Skin epidermis (tissue), 12 donors: ENCODE measurements around the gene SLC44A3.
"Not testable (repeated sequence)": the region's sequence is repeated elsewhere in the genome, so short reads cannot be mapped to it uniquely, and the experiment has no call there.

ENCODE experiments used
- H3K27ac ChIP-seq, 21 experiments: fragments of 200-600 bp; sonication (generic) in 11 of 21; one replicate each; pipeline ENCODE4 v1.5.0; 2020; ENCODE audit warnings: mild to moderate bottlenecking in 3 of 21, inconsistent platforms in 2 of 21, moderate library complexity in 2 of 21
- H3K4me3 ChIP-seq, 7 experiments: fragments of 200-600 bp; sonication (generic) in 2 of 7; one replicate each; pipeline ENCODE4 v1.5.0; 2020; ENCODE audit warnings: inconsistent platforms in 2 of 7, mild to moderate bottlenecking in 2 of 7, moderate library complexity in 1 of 7

SLC44A3 gene

GRCh38 chr1:94925561-94926125 is 105.5 kb downstream of the SLC44A3 start:
- Histone ChIP-seq H3K4me3 (peak overlapping the region; percentile 53 to 86 (median 72)), H3K27ac (peak overlapping the region; percentile 77 to 98 (median 93))

- peak overlapping the region; percentile 77 to 98 (median 93) for H3K27ac ChIP-seq
- peak overlapping the region; percentile 53 to 86 (median 72) for H3K4me3 ChIP-seq
Measured at GRCh38 chr1:94926126-94926914, 106.2 kb downstream of the SLC44A3 start.

DNA sequence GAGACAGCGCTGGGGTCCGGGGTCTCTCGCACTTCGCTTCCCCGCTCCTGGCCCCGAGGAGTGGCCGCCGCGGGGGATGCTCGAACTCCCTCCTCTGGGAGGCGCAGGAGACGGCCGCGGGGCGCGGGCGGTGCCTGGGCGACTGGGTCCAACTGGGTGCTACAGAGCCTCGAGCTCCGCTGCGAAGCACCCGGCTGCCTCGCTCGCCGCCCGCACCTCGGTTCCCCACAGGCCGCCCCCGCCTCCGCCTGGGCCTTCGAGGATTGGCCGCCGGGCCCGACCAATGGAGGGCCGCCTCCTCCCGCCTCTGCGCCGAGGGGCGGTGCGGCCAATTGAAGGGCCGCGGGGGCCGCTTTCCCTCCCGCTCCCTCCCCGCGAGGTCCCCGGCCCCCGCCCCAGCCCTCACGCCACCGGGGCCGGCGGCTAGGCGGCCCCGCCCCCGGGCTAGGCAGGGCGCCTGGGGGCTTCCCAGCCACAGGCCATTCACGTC is 106.8 kb downstream of the SLC44A3 start, which contains the start of gene CNN3:
TSS of gene CNN3 (minus strand) at position 196 of the 490 bp plus-strand sequence. CDS start 216 bp downstream, outside the sequence.
- Histone ChIP-seq H3K4me3 (peak within 1 kb of the TSS; percentile 53 to 86 (median 72)), H3K27ac (peak within 1 kb of the TSS; percentile 77 to 98 (median 93))

DNA sequence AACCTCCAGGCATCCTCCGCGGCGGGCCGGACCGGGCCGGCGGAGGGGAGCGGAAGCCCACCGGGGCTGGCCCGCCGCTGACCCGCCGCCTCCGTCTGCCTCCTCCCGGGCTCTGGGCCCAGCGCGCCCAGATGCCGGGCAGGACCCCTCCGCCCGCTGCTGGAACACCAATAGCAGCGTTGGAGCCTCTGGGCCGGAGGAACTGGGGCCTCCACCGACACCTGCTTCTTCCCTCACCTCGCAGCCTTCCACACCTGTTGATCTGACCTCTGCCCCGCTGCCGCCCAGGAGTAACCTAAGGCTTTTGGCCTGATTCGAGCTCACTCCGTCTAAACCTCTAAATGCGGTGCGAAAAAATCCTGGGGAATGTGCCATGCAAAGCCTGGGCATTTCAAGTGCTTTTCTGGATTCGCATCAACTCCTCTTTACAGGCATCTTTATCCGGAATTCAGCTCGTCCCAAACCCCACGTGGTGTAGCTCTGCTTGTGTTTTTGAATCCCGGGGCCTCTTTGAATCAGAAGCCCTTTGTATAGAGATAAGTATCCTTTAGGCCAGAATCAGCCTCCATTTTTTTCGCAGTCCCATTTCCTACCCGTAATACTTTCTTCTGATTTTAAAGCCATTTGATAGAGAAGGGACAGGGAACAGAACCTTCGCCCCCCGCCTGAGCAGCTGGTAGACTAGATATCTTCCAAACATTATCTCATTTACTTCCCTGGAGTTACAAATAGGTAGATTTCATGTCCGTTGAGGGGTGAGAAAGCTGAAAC is 107.4 kb downstream of the SLC44A3 start:
- Histone ChIP-seq H3K27ac (peak overlapping the region in 20 of 21 experiments; percentile 48 to 98 (median 92)), H3K4me3 (peak overlapping the region; percentile 53 to 86 (median 72))

DNA sequence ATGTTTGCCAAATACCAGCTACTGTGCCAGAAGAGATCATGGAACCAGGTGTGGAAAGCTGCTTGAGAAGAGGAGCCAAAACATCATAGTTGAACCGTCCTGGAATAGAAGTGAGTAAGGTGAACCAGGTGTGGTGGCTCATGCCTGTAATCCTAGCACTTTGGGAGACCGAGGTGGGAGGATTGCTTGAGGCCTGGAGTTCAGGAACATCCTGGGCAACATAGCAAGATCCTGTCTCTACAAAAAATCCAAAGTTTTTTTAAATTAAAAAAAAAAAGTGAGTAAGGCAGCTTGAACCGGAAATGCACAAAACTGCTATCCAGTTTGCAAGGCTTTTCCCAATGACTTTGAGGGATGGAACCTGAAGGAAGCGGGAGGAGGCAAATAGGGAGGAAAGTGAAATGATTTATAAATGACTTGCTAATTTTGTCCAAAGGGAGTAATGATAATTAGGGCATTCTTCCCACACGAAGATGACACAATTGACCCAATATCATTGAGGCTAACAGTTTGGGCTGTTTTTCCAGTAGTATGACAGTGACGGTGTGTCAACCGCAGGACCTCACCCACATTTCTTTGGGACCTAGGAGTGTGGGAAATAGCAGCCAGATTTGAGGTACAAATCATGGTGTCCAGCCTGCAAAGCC is 108.3 kb downstream of the SLC44A3 start:
- H3K4me3 ChIP-seq, result no peak overlapping the region
- peak overlapping the region in 15 of 21 experiments; percentile 62 to 98 (median 94) for H3K27ac ChIP-seq

GRCh38 chr1:94929351-94930217 is 109.4 kb downstream of the SLC44A3 start:
- Histone ChIP-seq H3K27ac (no peak overlapping the region), H3K4me3 (no peak overlapping the region)

DNA sequence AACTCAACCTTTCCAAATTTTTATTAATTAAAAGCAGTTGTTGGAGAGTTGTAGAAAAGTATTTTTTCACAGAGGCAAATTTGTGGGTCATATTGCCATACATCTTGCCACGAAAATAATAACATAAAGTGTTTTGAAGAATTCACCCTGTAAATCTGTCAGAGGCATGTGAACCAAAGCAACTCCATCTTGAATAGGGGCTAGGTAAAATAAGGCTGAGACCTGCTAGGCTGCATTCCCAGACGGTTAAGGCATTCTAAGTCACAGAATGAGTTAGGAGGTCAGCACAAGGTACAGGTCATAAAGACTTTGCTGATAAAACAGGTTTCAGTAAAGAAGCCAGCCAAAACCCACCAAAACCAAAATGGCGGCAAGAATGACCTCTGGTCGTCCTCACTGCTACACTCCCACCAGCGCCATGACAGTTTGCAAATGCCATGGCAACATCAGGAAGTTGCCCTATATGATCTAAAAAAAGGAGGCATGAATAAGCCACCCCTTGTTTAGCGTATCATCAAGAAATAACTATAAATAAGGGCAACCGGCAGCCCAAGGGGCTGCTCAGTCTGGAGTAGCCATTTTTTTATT is 111.2 kb downstream of the SLC44A3 start:
- no peak overlapping the region for H3K27ac ChIP-seq
- no peak overlapping the region for H3K4me3 ChIP-seq

GRCh38 chr1:94934551-94934950 is 114.4 kb downstream of the SLC44A3 start:
- Histone ChIP-seq H3K27ac (no peak overlapping the region), H3K4me3 (no peak overlapping the region)

DNA sequence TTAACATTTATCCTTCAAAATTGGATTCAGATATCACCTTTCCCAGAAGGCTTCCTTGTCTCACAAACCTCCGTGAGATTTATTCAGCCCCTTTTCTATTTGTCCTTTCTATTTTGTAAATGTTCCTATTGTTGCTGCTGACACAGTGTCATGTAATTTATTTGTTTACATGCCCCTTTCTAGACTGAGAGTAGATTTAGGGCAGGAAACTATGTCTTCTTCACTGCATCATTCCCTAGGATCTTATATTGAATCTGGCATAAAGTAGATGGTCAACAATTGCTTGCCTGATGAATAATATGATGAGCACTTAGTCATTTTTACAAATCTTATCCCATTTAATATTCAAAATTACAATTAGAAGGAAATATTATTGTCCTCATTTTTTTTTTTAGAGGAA is 114.9 kb downstream of the SLC44A3 start:
- Histone ChIP-seq H3K4me3 (no peak overlapping the region), H3K27ac (no peak overlapping the region)

DNA sequence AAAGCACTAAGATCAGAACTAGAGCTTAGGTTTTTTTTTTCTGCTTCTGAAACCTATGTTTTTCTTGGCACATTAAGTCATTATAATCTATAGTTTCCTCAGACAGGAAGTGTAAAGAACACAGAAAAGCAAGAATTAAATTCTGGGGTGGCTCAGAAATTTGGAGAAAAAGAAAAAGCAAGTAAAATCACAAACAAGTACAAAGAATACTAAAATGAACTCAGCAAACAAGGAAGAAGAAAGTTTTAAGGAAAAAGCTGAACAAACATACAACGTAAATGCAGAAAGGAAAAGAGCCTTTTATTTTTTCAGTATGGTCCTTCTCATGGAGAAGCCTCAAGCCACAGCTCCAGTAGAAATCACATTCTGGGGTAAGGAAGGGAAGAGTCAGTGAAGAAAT is 115.3 kb downstream of the SLC44A3 start:
- no peak overlapping the region for H3K4me3 ChIP-seq
- no peak overlapping the region for H3K27ac ChIP-seq

DNA sequence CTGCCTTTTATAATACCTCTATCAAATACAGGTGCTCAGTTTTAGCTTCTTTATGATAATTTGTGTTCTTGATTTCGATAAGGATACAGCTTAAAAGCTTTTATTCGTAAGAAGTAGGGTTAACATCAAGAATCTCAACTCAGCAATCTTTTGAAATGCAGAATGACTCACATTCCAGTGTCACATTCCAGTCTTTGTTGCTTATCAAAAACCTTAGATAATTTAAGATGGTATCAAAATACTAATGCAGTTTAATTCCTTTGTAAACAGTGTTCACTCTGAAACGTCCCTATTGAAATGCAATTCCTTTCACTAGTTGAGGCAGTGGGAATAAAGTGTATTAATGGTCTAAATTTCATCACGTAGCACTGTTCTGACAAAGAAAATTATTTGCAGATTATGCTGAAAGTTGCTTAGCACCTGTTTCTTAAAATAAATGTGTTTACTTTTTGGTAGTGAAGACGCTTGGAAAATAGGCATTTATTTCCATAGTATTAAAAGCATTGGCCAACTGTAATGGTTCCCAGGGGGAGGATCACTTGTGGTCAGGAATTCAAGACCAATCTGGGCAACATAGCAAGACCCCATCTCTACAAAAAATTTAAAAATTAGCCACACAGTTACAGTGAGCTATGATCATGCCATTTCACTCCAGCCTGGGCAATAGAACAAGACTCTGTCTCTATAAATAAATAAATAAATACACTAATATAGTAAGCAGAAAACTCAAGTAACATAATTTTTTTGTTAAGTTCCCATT is 116.9 kb downstream of the SLC44A3 start:
- peak overlapping the region in 1 of 21 experiments; percentile 61 for H3K27ac ChIP-seq
- no peak overlapping the region for H3K4me3 ChIP-seq

DNA sequence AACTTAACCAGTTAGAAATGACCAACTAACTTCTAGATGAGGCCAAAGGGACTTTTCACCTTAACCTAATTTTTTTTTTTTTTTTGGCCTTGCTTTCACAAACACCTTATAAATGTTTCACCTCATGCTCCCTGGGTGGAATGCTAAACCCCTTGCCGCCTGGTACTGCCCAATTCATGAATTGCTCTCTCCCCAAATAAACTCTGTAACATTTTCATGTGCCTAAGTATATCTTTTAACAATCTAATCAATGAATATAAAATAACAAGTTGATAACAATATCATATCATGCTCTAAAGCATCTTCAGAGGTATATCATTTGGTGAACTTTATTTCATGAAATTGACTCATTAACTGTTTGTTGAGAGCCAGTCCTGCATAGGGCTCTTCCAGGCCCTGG is 117.7 kb downstream of the SLC44A3 start:
- Histone ChIP-seq H3K4me3 (no peak overlapping the region), H3K27ac (peak overlapping the region in 10 of 21 experiments; percentile 15 to 64 (median 48))

- no peak overlapping the region for H3K4me3 ChIP-seq
- H3K27ac ChIP-seq, result no peak overlapping the region
Measured at GRCh38 chr1:94940738-94941137, 120.6 kb downstream of the SLC44A3 start.

DNA sequence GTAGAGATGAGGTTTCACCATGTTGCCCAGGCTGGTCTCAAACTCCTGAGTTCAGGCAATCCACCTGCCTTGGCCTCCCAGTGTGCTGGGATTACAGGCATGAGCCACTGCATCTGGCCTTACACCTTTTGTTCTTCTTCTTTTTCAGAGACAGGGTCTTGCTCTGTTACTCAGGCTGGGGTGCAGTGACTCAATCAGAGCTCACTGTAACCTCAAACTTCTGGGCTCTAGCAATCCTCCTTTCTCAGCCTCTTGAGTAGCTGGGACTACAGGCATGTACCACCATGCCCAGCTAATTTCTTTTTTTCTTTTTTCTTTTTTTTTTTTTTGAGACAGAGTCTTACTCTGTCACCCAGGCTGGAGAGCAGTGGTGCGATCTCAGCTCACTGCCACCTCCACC is 121.3 kb downstream of the SLC44A3 start:
- H3K4me3 ChIP-seq, H3K27ac ChIP-seq: not testable (repeated sequence)

DNA sequence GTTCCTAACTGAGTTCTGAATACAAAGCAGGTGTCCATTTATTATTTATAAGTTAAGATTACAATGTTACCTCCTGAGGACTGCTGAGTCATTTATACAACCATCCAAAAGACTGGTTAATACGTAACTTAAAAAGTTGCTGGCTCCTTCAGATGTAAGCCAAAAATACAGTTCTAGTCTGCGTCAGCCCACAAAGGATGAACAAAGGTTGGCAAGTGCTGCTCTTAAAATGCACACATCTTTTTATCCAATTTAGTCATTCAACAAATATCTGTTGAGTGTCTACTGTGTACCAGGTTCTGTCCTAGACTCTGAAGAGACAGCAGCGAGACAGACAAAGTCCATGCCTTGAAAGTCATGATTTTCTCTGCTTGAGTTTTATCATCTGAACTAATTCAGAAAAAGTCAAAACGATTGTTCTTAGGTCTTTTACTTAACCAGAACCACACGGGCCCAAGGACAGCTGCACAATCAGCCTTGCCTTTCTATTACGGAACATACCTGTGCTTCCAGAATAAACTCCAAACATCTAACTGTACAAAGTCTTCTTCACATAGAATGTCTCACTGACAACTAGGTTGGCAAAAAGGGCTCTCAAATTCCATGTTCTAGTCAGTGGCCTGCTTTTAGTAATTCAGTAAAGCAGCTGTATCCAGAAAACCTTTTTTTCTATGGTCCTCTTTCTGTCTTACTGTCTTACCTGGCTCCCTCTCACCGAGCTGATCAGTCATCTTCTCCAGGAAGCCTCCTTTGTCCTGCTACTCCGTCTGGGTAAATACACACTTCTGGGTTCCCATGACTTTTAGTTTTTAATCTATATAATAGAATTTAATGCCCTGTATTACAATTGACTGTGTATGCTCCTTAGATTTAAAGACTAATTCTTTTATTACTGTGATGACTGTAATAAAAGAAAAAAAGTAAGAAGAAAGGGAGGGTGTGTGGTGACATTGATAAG is 122.3 kb downstream of the SLC44A3 start:
- no peak overlapping the region for H3K4me3 ChIP-seq
- no peak overlapping the region for H3K27ac ChIP-seq
